HL-60 (cell line): ENCODE data around the gene YIF1B.

Source experiments
- DNase-seq, 2 experiments: peaks; one replicate each; pipeline ENCODE4 v3.0.0-alpha.2; 2010 to 2020; ENCODE audit warnings: low read depth in 1 of 2, low spot score in 1 of 2
- H3K27ac ChIP-seq: fragments of 250-450 bp; sonication (Bioruptor Pico); replicated peaks from 2 replicates; pipeline ENCODE4 v1.5.1; 2020; ENCODE audit warnings: mild to moderate bottlenecking, moderate library complexity
- H3K27me3 ChIP-seq: fragments of 250-450 bp; sonication (Bioruptor Pico); 2 replicates; pipeline ENCODE4 v1.5.1; 2021; ENCODE audit warnings: mild to moderate bottlenecking, moderate library complexity; ENCODE audit not compliant: insufficient read depth, poor library complexity, severe bottlenecking
- H3K4me3 ChIP-seq: replicated peaks from 2 replicates; pipeline ENCODE4 v1.5.1; 2011; ENCODE audit warnings: mild to moderate bottlenecking, control low read depth, low read length; ENCODE audit not compliant: insufficient read depth
- GABPA ChIP-seq: IDR thresholded peaks from 2 replicates; pipeline ENCODE4 v1.6.1; 2012; ENCODE audit warnings: low read depth
- POLR2AphosphoS5 ChIP-seq: IDR thresholded peaks from 2 replicates; pipeline ENCODE4 v1.6.1; 2012; ENCODE audit warnings: low read depth
- SPI1 ChIP-seq: IDR thresholded peaks from 2 replicates; pipeline ENCODE4 v1.6.1; 2012; ENCODE audit warnings: low read depth, mild to moderate bottlenecking, borderline replicate concordance
- TF ChIP-seq, protein P1 (sequence below): IDR thresholded peaks from 2 replicates; pipeline ENCODE4 v1.6.1; 2012; ENCODE audit warnings: low read depth; ENCODE audit not compliant: insufficient replicate concordance
- TF ChIP-seq, protein P2 (sequence below): IDR thresholded peaks from one replicate; pipeline ENCODE4 v1.5.1; 2011; ENCODE audit warnings: low read length, control low read depth, inconsistent platforms; ENCODE audit not compliant: insufficient read depth

YIF1B gene

DNA sequence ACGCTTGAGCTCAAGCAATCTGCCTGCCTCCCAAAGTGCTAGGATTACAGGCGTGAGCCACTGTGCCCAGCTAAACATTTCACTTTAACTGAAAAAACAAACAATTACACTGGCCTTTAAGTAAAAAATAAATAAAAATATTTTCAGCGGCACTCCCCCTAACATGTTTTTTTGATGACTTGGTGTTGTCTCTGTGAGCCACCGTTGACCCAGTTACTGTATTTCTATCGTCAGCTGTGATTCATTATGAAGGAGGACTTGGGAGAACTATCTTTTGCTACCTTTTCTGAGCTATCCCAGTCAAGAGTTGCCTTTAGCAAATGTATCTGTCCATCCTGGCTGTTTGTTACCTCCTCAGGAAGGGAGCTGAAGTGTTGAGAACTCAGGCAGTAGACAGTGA, 30.2 kb downstream of the YIF1B start:
- Histone ChIP-seq H3K27ac (no peak overlapping the region), H3K27me3 (peaks cover 22% of the 10 kb centered on the region), H3K4me3 (no peak overlapping the region)
- TF ChIP-seq GABPA = no peak
- TF ChIP-seq, protein P1, sequence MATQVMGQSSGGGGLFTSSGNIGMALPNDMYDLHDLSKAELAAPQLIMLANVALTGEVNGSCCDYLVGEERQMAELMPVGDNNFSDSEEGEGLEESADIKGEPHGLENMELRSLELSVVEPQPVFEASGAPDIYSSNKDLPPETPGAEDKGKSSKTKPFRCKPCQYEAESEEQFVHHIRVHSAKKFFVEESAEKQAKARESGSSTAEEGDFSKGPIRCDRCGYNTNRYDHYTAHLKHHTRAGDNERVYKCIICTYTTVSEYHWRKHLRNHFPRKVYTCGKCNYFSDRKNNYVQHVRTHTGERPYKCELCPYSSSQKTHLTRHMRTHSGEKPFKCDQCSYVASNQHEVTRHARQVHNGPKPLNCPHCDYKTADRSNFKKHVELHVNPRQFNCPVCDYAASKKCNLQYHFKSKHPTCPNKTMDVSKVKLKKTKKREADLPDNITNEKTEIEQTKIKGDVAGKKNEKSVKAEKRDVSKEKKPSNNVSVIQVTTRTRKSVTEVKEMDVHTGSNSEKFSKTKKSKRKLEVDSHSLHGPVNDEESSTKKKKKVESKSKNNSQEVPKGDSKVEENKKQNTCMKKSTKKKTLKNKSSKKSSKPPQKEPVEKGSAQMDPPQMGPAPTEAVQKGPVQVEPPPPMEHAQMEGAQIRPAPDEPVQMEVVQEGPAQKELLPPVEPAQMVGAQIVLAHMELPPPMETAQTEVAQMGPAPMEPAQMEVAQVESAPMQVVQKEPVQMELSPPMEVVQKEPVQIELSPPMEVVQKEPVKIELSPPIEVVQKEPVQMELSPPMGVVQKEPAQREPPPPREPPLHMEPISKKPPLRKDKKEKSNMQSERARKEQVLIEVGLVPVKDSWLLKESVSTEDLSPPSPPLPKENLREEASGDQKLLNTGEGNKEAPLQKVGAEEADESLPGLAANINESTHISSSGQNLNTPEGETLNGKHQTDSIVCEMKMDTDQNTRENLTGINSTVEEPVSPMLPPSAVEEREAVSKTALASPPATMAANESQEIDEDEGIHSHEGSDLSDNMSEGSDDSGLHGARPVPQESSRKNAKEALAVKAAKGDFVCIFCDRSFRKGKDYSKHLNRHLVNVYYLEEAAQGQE = no peak
- TF ChIP-seq, protein P2, sequence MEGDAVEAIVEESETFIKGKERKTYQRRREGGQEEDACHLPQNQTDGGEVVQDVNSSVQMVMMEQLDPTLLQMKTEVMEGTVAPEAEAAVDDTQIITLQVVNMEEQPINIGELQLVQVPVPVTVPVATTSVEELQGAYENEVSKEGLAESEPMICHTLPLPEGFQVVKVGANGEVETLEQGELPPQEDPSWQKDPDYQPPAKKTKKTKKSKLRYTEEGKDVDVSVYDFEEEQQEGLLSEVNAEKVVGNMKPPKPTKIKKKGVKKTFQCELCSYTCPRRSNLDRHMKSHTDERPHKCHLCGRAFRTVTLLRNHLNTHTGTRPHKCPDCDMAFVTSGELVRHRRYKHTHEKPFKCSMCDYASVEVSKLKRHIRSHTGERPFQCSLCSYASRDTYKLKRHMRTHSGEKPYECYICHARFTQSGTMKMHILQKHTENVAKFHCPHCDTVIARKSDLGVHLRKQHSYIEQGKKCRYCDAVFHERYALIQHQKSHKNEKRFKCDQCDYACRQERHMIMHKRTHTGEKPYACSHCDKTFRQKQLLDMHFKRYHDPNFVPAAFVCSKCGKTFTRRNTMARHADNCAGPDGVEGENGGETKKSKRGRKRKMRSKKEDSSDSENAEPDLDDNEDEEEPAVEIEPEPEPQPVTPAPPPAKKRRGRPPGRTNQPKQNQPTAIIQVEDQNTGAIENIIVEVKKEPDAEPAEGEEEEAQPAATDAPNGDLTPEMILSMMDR = no peak
- no peak for TF ChIP-seq POLR2AphosphoS5
- TF ChIP-seq SPI1 = no peak
- no peak for DNase-seq

DNA sequence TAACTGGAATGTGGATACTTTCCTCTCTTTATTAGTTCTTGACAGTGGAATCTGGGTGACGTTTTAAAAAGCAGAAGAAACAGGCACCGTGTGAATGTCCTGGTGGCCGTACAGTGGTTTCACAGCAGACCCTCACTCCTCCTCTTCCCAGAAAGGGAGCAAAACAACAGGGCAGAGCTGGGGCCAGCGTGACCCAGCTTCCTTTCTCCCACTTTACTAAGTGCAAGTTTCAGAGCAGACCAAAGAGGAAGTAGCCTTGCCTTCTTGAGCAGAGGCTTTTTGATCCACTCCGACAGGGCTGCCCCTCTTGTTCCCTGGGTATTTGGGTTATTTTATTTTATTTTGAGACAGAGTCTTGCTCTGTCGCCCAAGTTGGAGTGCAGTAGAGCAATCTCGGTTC, 31.3 kb downstream of the YIF1B start:
- Histone ChIP-seq H3K27me3 (peaks cover 22% of the 10 kb centered on the region), H3K4me3 (no peak overlapping the region), H3K27ac (no peak overlapping the region)
- peak in 1 of 2 experiments; percentile 11 for DNase-seq
- TF ChIP-seq POLR2AphosphoS5 (no peak), SPI1 (peak; percentile 30; the same call in 1 of the 2 replicates)
- TF ChIP-seq, protein P1 = no peak

DNA sequence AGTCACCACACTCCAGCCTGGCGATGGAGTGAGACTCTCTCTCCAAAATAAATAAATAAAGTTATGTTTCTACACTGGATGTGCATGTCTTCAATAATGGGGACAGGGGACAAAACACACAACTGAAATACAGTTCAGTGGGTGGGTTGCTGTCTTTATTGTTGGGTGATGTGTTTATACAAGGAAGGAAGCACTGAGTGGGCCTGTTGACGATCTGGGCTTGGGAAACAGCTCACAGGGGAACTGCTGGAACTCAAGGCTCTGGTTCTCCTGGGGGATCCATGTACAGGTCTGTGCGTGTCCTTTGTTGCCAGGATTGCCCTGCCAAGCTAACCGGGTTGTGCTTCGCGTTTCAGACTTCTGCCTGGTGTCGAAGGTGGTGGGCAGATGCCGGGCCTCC, 32.5 kb downstream of the YIF1B start:
- DNase-seq = no peak
- H3K27ac ChIP-seq = no peak overlapping the region
- TF ChIP-seq, protein P1 = no peak
- TF ChIP-seq, protein P2 = no peak
- TF ChIP-seq SPI1 (no peak), POLR2AphosphoS5 (no peak), GABPA (no peak)
- H3K4me3 ChIP-seq = no peak overlapping the region
- H3K27me3 ChIP-seq = peaks cover 16% of the 10 kb centered on the region
